Measurements from ENCODE around the gene MAGT1.

DNA sequence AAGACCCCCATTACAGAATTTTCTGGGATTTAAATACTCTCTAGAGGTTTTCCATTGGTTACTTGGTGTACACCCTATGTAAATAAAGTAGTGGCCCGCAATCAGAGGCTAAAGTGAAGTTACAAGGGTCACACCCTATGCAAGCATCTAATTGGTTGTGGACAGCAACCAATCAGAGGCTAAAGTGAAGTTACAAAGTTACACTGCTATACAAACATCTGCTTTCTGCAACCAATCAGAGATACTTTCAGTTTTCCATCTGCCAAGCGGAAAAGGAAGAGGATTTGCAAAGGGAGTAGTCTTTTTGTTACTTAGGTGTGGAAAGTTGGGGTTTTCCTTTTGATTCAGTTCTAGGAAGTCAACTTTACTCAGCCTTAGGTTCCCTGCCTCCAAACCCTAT is 107.2 kb downstream of the MAGT1 start:
- TF ChIP-seq EZH2 (IDR thresholded peaks at IDR 0.05; ENCODE audit: insufficient read depth, poor library complexity, severe bottlenecking) (no peak), EZH2phosphoT487 (IDR thresholded peaks at IDR 0.05; ENCODE audit: insufficient read depth, low read depth) (no peak)
